WTC11 (cell line): ENCODE data around the gene ZRANB1. TPM values are rescaled to one million over a fixed set of nuclear protein-coding genes. Genes with fewer than 3 reads are reported as not detected.

Source experiments
- ATAC-seq: fragments of 200-7000 bp; cut with Tn5 transposase; 2 replicates; pipeline ENCODE4 v1.10.0; 2021; ENCODE audit warnings: mild to moderate bottlenecking, moderate library complexity
- CTCF ChIA-PET: fragments of 300-600 bp; sonication (Branson Sonifier 250); formaldehyde crosslinking; loops from one replicate; lab custom pipeline; 2021; ENCODE audit warnings: antibody characterized with exemption; lab: Charles Lee
- POLR2A ChIA-PET: fragments of 350-600 bp; sonication (Branson Sonifier 250); formaldehyde crosslinking; loops from one replicate; lab custom pipeline; 2021; ENCODE audit warnings: antibody characterized with exemption; lab: Charles Lee
- DNase-seq: peaks from one replicate; pipeline ENCODE4 v3.0.0; 2021; ENCODE audit warnings: low spot score
- H3K27ac Mint-ChIP-seq: 2 replicates; pipeline ENCODE4 v1.8.0; 2021; ENCODE audit warnings: mixed read lengths
- H3K27me3 Mint-ChIP-seq: 2 replicates; pipeline ENCODE4 v1.8.0; 2021; ENCODE audit warnings: low read depth, mild to moderate bottlenecking, moderate library complexity, mixed read lengths
- H3K36me3 Mint-ChIP-seq: 2 replicates; pipeline ENCODE4 v1.8.0; 2021; ENCODE audit warnings: mixed read lengths
- H3K4me1 Mint-ChIP-seq: 2 replicates; pipeline ENCODE4 v1.8.0; 2022; ENCODE audit warnings: mixed read lengths
- H3K4me3 Mint-ChIP-seq: 2 replicates; pipeline ENCODE4 v1.8.0; 2021; ENCODE audit warnings: mild to moderate bottlenecking, moderate library complexity, mixed read lengths
- H3K9me3 Mint-ChIP-seq: 2 replicates; pipeline ENCODE4 v1.8.0; 2021; ENCODE audit warnings: mixed read lengths
- ARID4B ChIP-seq: sonication (generic); formaldehyde crosslinking; IDR thresholded peaks from 2 replicates; pipeline ENCODE4 v1.8.0; 2023; ENCODE audit warnings: missing genetic modification reagents, mild to moderate bottlenecking, borderline replicate concordance
- ETV6 ChIP-seq: sonication (generic); formaldehyde crosslinking; IDR thresholded peaks from 2 replicates; pipeline ENCODE4 v1.8.1; 2022; ENCODE audit warnings: mild to moderate bottlenecking, missing genetic modification reagents
- FOXP1 ChIP-seq: sonication (generic); formaldehyde crosslinking; IDR thresholded peaks from 2 replicates; pipeline ENCODE4 v1.8.0; 2022; ENCODE audit warnings: missing genetic modification reagents, mild to moderate bottlenecking, moderate library complexity, borderline replicate concordance
- IRF2 ChIP-seq: sonication (generic); formaldehyde crosslinking; IDR thresholded peaks from 2 replicates; pipeline ENCODE4 v1.8.0; 2022; ENCODE audit warnings: low read depth, missing genetic modification reagents, borderline replicate concordance
- JAZF1 ChIP-seq: fragments of 250-450 bp; sonication (Bioruptor Pico); IDR thresholded peaks from 2 replicates; pipeline ENCODE4 v1.9.0; 2021; ENCODE audit warnings: moderate library complexity, mild to moderate bottlenecking, inconsistent platforms
- JUN ChIP-seq: sonication (generic); formaldehyde crosslinking; IDR thresholded peaks from 2 replicates; pipeline ENCODE4 v1.8.0; 2023; ENCODE audit warnings: mild to moderate bottlenecking, missing genetic modification reagents
- NR2C2 ChIP-seq: sonication (generic); formaldehyde crosslinking; IDR thresholded peaks from 2 replicates; pipeline ENCODE4 v1.8.0; 2022; ENCODE audit warnings: mild to moderate bottlenecking, missing genetic modification reagents
- TCF7 ChIP-seq: sonication (generic); formaldehyde crosslinking; IDR thresholded peaks from 2 replicates; pipeline ENCODE4 v1.8.0; 2022; ENCODE audit warnings: mild to moderate bottlenecking, low read depth, missing genetic modification reagents, moderate library complexity
- ZBTB21 ChIP-seq: sonication (generic); formaldehyde crosslinking; IDR thresholded peaks from 2 replicates; pipeline ENCODE4 v1.8.1; 2023; ENCODE audit warnings: mild to moderate bottlenecking, missing genetic modification reagents, borderline replicate concordance
- ZNF138 ChIP-seq: sonication (generic); formaldehyde crosslinking; conservative IDR thresholded peaks from 2 replicates; pipeline ENCODE4 v1.8.1; 2022; ENCODE audit warnings: mild to moderate bottlenecking, moderate library complexity, missing genetic modification reagents
- ZNF423 ChIP-seq: fragments of 250-450 bp; sonication (Bioruptor Pico); IDR thresholded peaks from 2 replicates; pipeline ENCODE4 v2.1.2; 2022; ENCODE audit warnings: mild to moderate bottlenecking, moderate library complexity
- total RNA-seq: library from RNA; stranded (reverse); gene quantifications from 3 replicates; pipeline ENCODE4 v1.2.3, GENCODE V29; 2021
- TF ChIP-seq, protein P1 (sequence below): sonication (generic); formaldehyde crosslinking; IDR thresholded peaks from 2 replicates; pipeline ENCODE4 v1.8.1; 2022; ENCODE audit warnings: missing genetic modification reagents, borderline replicate concordance
- TF ChIP-seq, protein P2 (sequence below): sonication (generic); formaldehyde crosslinking; conservative IDR thresholded peaks from 2 replicates; pipeline ENCODE4 v1.8.1; 2022; ENCODE audit warnings: mild to moderate bottlenecking, missing genetic modification reagents
- TF ChIP-seq, protein P3 (sequence below): sonication (generic); formaldehyde crosslinking; IDR thresholded peaks from 2 replicates; pipeline ENCODE4 v1.8.1; 2022; ENCODE audit warnings: mild to moderate bottlenecking, moderate library complexity, missing genetic modification reagents
- TF ChIP-seq, protein P4 (sequence below): sonication (generic); formaldehyde crosslinking; IDR thresholded peaks from 2 replicates; pipeline ENCODE4 v1.8.1; 2022; ENCODE audit warnings: low read depth, missing genetic modification reagents, borderline replicate concordance

Gene ZRANB1
- total RNA-seq, 1 experiment from 2014 or later, result 15.9 TPM

- TF ChIP-seq, protein P1, sequence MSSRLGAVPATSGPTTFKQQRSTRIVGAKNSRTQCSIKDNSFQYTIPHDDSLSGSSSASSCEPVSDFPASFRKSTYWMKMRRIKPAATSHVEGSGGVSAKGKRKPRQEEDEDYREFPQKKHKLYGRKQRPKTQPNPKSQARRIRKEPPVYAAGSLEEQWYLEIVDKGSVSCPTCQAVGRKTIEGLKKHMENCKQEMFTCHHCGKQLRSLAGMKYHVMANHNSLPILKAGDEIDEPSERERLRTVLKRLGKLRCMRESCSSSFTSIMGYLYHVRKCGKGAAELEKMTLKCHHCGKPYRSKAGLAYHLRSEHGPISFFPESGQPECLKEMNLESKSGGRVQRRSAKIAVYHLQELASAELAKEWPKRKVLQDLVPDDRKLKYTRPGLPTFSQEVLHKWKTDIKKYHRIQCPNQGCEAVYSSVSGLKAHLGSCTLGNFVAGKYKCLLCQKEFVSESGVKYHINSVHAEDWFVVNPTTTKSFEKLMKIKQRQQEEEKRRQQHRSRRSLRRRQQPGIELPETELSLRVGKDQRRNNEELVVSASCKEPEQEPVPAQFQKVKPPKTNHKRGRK, result no peak
- no peak for TF ChIP-seq JAZF1 (CRISPR knock-in tag)
These were observed 30.5 kb upstream of the ZRANB1 start (continued) for GRCh38 chr10:124911124-124912067.

DNA sequence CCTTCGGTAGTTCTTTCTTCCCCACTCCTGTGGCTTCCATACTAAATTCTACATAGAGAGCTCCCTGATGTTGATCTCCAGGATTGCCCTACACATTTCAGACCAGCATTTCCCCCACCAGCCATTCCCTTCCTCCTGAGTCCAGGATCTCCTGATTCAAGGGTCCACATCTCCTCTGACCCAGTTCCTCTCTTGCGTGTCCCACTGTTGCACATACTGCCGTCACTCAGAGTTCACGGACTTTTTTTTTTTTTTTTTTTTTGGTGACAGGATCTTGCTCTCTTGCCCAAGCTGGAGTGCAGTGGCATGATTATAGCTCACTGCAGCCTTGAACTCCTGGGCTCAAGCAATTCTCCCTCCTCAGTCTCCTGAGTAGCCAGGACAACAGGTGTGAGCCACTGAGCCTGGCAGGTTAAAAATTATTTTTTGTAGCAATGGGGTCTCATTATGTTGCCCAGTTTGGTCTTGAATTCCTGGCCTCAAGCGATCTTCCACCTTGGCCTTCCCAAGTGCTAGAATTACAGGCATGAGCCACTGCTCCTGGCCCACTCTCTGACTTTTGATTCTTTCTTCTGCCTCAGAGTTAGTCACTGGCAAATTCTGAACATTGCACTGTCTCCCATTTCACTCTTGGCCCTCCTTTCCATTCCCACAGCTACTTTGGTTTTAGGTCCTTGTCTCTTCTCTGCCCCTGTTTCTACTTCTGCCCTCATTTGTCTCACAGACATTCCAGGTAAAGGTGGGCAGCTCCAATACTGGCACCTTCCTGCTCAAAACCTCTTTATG lies 29.6 kb upstream of the ZRANB1 start:
- DNase-seq (no peak), ATAC-seq (no peak)
- Mint-ChIP-seq H3K36me3 (no peaks in the 10 kb centered on the region), H3K27ac (no peak overlapping the region), H3K9me3 (no peaks in the 10 kb centered on the region), H3K4me1 (peaks cover 7% of the 10 kb centered on the region), H3K4me3 (no peak overlapping the region), H3K27me3 (no peaks in the 10 kb centered on the region)
- CTCF ChIA-PET, result no interaction called here
- POLR2A ChIA-PET, result no interaction called here
- TF ChIP-seq ZNF138 (CRISPR knock-in tag) (no peak), NR2C2 (CRISPR knock-in tag) (no peak), JAZF1 (CRISPR knock-in tag) (no peak), ARID4B (no peak), TCF7 (no peak), ZNF423 (CRISPR knock-in tag) (no peak), JUN (CRISPR knock-in tag) (no peak)
- TF ChIP-seq, protein P2, sequence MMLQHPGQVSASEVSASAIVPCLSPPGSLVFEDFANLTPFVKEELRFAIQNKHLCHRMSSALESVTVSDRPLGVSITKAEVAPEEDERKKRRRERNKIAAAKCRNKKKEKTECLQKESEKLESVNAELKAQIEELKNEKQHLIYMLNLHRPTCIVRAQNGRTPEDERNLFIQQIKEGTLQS (CRISPR knock-in tag), result no peak
- TF ChIP-seq, protein P3, sequence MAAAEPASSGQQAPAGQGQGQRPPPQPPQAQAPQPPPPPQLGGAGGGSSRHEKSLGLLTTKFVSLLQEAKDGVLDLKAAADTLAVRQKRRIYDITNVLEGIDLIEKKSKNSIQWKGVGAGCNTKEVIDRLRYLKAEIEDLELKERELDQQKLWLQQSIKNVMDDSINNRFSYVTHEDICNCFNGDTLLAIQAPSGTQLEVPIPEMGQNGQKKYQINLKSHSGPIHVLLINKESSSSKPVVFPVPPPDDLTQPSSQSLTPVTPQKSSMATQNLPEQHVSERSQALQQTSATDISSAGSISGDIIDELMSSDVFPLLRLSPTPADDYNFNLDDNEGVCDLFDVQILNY, result no peak

DNA sequence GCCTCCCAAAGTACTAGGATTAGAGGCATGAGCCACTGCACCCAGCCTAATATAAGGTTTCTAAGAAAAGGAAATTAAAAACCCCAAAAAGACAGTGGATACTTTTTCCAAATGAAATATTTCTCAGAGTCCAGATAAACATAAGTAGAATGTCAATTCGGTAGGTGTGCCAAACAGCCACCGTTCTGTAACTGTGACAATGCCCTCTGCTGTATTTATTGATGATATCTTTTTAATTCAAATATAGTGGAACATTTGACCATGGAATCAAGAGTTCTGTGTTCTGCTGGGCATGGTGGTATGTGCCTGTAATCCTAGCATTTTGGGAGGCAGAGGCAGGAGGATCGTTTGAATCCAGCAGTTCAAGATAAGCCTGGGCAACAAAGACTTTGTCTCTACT lies 28.8 kb upstream of the ZRANB1 start:
- H3K27me3 Mint-ChIP-seq, result no peaks in the 10 kb centered on the region
- H3K27ac Mint-ChIP-seq, result no peak overlapping the region
- no peaks in the 10 kb centered on the region for H3K36me3 Mint-ChIP-seq
- ChIA-PET POLR2A (no interaction called here), CTCF (no interaction called here)
- no peak overlapping the region for H3K4me3 Mint-ChIP-seq
- DNase-seq (no peak), ATAC-seq (no peak)
- H3K9me3 Mint-ChIP-seq, result no peaks in the 10 kb centered on the region
- peaks cover 7% of the 10 kb centered on the region for H3K4me1 Mint-ChIP-seq
- no peak for TF ChIP-seq IRF2 (CRISPR knock-in tag)
- no peak for TF ChIP-seq ZBTB21 (CRISPR knock-in tag)
- no peak for TF ChIP-seq ARID4B
- TF ChIP-seq, protein P4, sequence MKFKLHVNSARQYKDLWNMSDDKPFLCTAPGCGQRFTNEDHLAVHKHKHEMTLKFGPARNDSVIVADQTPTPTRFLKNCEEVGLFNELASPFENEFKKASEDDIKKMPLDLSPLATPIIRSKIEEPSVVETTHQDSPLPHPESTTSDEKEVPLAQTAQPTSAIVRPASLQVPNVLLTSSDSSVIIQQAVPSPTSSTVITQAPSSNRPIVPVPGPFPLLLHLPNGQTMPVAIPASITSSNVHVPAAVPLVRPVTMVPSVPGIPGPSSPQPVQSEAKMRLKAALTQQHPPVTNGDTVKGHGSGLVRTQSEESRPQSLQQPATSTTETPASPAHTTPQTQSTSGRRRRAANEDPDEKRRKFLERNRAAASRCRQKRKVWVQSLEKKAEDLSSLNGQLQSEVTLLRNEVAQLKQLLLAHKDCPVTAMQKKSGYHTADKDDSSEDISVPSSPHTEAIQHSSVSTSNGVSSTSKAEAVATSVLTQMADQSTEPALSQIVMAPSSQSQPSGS (CRISPR knock-in tag), result no peak
- TF ChIP-seq ETV6 (CRISPR knock-in tag), result no peak
- no peak for TF ChIP-seq FOXP1 (CRISPR knock-in tag)
- TF ChIP-seq JUN (CRISPR knock-in tag), result no peak
